Measurements from ENCODE around the gene PLAC8.

Gene PLAC8

DNA sequence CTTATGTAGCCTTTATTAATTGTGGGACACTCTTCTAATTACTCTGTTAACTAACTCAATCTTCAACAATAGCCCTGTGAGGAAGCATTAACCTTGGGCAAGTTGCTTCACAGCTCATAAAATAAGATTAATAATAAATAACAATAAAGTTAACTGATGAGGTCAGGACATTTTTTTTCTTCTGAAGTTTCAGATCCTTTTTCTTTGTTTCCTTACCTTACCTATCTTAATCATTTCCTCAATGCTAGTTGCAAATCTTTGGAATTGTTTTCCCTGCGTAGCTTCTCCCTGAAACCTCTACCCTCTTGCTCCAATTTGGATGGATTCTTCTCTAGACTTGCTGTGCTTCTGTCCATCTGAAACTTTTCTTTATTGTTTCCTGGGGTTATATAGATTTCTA is 17.5 kb upstream of the PLAC8 start:
- H3K36me3 ChIP-seq (ENCODE audit: control insufficient read depth, insufficient read depth, low read length), result no peaks in the 10 kb centered on the region

DNA sequence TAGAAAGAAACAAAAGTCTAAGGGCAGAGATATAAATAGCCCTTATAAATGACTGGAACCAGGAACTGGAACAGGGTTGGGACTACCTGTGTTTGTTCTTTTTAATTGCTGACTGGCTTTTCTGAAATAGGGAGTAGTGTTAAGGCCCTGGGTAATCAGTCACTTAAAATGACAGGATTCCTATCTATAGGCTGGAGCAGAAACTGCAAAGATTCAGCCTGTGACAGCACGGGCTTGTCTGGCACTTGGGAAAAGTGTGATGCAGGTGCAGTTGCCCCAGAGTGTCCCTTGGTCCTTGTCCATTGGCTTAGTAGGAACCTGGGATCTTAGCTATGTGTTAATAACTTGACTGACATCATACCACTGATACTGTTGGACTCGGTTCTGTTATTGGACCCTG is 14.7 kb upstream of the PLAC8 start:
- Histone ChIP-seq H3K27ac (ENCODE audit: low read depth, low read length) (no peak overlapping the region), H3K4me2 (ENCODE audit: low read length) (no peak overlapping the region), H3K79me2 (ENCODE audit: control insufficient read depth, insufficient read depth, low read length) (no peaks in the 10 kb centered on the region), H3K18ac (ENCODE audit: low read length) (no peak overlapping the region), H3K23ac (ENCODE audit: low read length) (no peak overlapping the region), H3K4me3 (ENCODE audit: low read length) (no peak overlapping the region), H2BK15ac (replicated peaks; ENCODE audit: low read depth) (no peak overlapping the region), H3K27me3 (ENCODE audit: insufficient read depth, low read length, poor library complexity) (no peaks in the 10 kb centered on the region), H3K9ac (ENCODE audit: low read length) (no peak overlapping the region), H4K5ac (ENCODE audit: low read length) (no peak overlapping the region), H4K8ac (ENCODE audit: low read depth, low read length) (no peak overlapping the region), H3K79me1 (ENCODE audit: low read length) (no peaks in the 10 kb centered on the region), H2BK5ac (ENCODE audit: low read length) (no peak overlapping the region), H3K4me1 (ENCODE audit: control insufficient read depth, low read depth, low read length) (no peaks in the 10 kb centered on the region), H3K56ac (ENCODE audit: low read length) (no peak overlapping the region), H2BK120ac (ENCODE audit: low read depth, low read length) (no peak overlapping the region), H2AK5ac (ENCODE audit: low read length) (no peak overlapping the region), H3K4ac (ENCODE audit: low read depth, low read length) (no peak overlapping the region), H3K36me3 (ENCODE audit: control insufficient read depth, insufficient read depth, low read length) (no peaks in the 10 kb centered on the region)
- DNase-seq, result no peak
- WGBS (ENCODE audit: extremely low coverage, insufficient coverage, low lambda C conversion rate), result no CpG with 5 or more reads among the region's 2 CpGs

More for the DNA sequence above, 17.5 kb upstream of the PLAC8 start:
- no peak overlapping the region for H3K18ac ChIP-seq (ENCODE audit: low read length)
- no peak overlapping the region for H3K23ac ChIP-seq (ENCODE audit: low read length)
- no peak overlapping the region for H4K5ac ChIP-seq (ENCODE audit: low read length)
- H3K4ac ChIP-seq (ENCODE audit: low read depth, low read length), result no peak overlapping the region
- no peak overlapping the region for H4K8ac ChIP-seq (ENCODE audit: low read depth, low read length)
- no peak overlapping the region for H2BK120ac ChIP-seq (ENCODE audit: low read depth, low read length)
- DNase-seq, result no peak
- H3K27me3 ChIP-seq (ENCODE audit: insufficient read depth, low read length, poor library complexity), result no peaks in the 10 kb centered on the region
- H3K79me1 ChIP-seq (ENCODE audit: low read length), result no peaks in the 10 kb centered on the region
- no peak overlapping the region for H2BK5ac ChIP-seq (ENCODE audit: low read length)
- no peak overlapping the region for H3K9ac ChIP-seq (ENCODE audit: low read length)
- no peak overlapping the region for H2BK15ac ChIP-seq (replicated peaks; ENCODE audit: low read depth)
- no peak overlapping the region for H3K4me3 ChIP-seq (ENCODE audit: low read length)
- H3K4me2 ChIP-seq (ENCODE audit: low read length), result no peak overlapping the region
- no peaks in the 10 kb centered on the region for H3K79me2 ChIP-seq (ENCODE audit: control insufficient read depth, insufficient read depth, low read length)
- no CpG with 5 or more reads among the region's 1 CpG for WGBS (ENCODE audit: extremely low coverage, insufficient coverage, low lambda C conversion rate)
- no peak overlapping the region for H2AK5ac ChIP-seq (ENCODE audit: low read length)
- H3K56ac ChIP-seq (ENCODE audit: low read length), result no peak overlapping the region
- H3K27ac ChIP-seq (ENCODE audit: low read depth, low read length), result no peak overlapping the region
- no peaks in the 10 kb centered on the region for H3K4me1 ChIP-seq (ENCODE audit: control insufficient read depth, low read depth, low read length)

DNA sequence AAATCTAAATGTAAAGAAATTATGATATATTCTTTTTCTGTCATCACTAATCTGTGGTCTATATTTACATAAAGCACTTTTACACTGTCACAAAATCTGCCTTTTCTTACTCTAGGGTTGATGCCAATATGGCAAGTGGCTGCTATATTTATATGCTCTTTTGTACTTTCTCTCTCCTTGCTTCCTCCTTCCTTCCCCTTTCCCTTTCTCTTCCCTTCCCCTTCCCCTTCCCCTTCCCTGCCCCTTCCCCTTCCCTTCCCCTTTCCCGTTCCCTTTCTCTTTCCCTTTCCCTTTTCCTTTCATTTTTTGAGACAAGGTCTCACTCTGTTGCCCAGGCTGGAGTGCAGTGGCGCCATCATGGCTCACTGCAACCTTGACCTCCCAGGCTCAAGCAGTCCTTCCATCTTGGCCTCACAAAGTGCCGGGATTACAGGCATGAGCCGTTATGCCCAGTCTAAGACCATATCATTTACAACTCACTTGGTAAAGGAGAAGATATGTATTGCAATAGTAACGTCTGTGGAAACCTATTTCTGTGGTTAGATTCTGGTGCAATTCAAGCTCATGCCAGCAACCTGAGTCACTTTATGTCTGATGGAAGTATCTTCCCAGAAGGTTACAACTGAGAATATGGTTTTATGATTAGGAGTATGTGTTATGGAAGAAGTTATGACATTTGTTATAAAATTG is 13.9 kb upstream of the PLAC8 start:
- Histone ChIP-seq H2BK5ac (ENCODE audit: low read length) (no peak overlapping the region), H3K79me2 (ENCODE audit: control insufficient read depth, insufficient read depth, low read length) (no peaks in the 10 kb centered on the region), H3K79me1 (ENCODE audit: low read length) (no peaks in the 10 kb centered on the region), H2BK120ac (ENCODE audit: low read depth, low read length) (no peak overlapping the region), H3K4me1 (ENCODE audit: control insufficient read depth, low read depth, low read length) (no peaks in the 10 kb centered on the region), H3K36me3 (ENCODE audit: control insufficient read depth, insufficient read depth, low read length) (no peaks in the 10 kb centered on the region), H4K8ac (ENCODE audit: low read depth, low read length) (no peak overlapping the region), H3K9ac (ENCODE audit: low read length) (no peak overlapping the region), H3K27ac (ENCODE audit: low read depth, low read length) (no peak overlapping the region), H3K4me3 (ENCODE audit: low read length) (no peak overlapping the region), H3K23ac (ENCODE audit: low read length) (no peak overlapping the region), H2AK5ac (ENCODE audit: low read length) (no peak overlapping the region), H3K4ac (ENCODE audit: low read depth, low read length) (no peak overlapping the region), H4K5ac (ENCODE audit: low read length) (no peak overlapping the region), H3K27me3 (ENCODE audit: insufficient read depth, low read length, poor library complexity) (no peaks in the 10 kb centered on the region), H3K18ac (ENCODE audit: low read length) (no peak overlapping the region), H2BK15ac (replicated peaks; ENCODE audit: low read depth) (no peak overlapping the region), H3K56ac (ENCODE audit: low read length) (no peak overlapping the region), H3K4me2 (ENCODE audit: low read length) (no peak overlapping the region)
- WGBS (ENCODE audit: extremely low coverage, insufficient coverage, low lambda C conversion rate), result no CpG with 5 or more reads among the region's 5 CpGs
- no peak for DNase-seq

DNA sequence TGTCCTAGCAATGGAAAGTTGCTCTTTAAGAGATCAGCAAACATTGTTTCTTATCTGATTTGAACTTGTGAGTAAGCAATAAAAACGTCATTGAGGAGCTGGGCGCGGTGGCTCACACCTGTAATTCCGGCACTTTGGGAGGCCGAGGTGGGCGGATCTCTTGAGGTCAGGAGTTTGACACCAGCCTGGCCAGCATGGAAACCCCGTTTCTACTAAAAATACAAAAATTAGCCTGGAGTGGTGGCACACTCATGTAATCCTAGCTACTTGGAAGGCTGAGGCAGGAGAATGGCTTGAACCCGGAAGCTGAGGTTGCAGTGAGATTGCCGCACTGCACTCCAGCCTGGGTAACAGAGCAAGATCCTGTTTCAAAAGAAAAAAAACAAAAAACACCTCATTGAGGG is 11.2 kb upstream of the PLAC8 start:
- H3K4ac ChIP-seq (ENCODE audit: low read depth, low read length), result no peak overlapping the region
- no peak overlapping the region for H3K9ac ChIP-seq (ENCODE audit: low read length)
- no peaks in the 10 kb centered on the region for H3K4me1 ChIP-seq (ENCODE audit: control insufficient read depth, low read depth, low read length)
- no peak overlapping the region for H2BK120ac ChIP-seq (ENCODE audit: low read depth, low read length)
- no peaks in the 10 kb centered on the region for H3K79me2 ChIP-seq (ENCODE audit: control insufficient read depth, insufficient read depth, low read length)
- H3K79me1 ChIP-seq (ENCODE audit: low read length), result no peaks in the 10 kb centered on the region
- no peak overlapping the region for H3K27ac ChIP-seq (ENCODE audit: low read depth, low read length)
- no peak overlapping the region for H4K5ac ChIP-seq (ENCODE audit: low read length)
- no peak overlapping the region for H3K4me2 ChIP-seq (ENCODE audit: low read length)
- DNase-seq, result no peak
- no peak overlapping the region for H3K4me3 ChIP-seq (ENCODE audit: low read length)
- H3K56ac ChIP-seq (ENCODE audit: low read length), result no peak overlapping the region
- no peak overlapping the region for H4K8ac ChIP-seq (ENCODE audit: low read depth, low read length)
- no peak overlapping the region for H2BK15ac ChIP-seq (replicated peaks; ENCODE audit: low read depth)
- H2AK5ac ChIP-seq (ENCODE audit: low read length), result no peak overlapping the region
- H3K18ac ChIP-seq (ENCODE audit: low read length), result no peak overlapping the region
- H3K36me3 ChIP-seq (ENCODE audit: control insufficient read depth, insufficient read depth, low read length), result no peaks in the 10 kb centered on the region
- whole genome bisulfite sequencing (ENCODE audit: extremely low coverage, insufficient coverage, low lambda C conversion rate), result no CpG with 5 or more reads among the region's 9 CpGs
- H3K27me3 ChIP-seq (ENCODE audit: insufficient read depth, low read length, poor library complexity), result no peaks in the 10 kb centered on the region
- no peak overlapping the region for H3K23ac ChIP-seq (ENCODE audit: low read length)
- no peak overlapping the region for H2BK5ac ChIP-seq (ENCODE audit: low read length)

GRCh38 chr4:83124111-83124780 is 9.7 kb upstream of the PLAC8 start:
- no peak overlapping the region for H3K56ac ChIP-seq (ENCODE audit: low read length)
- H2AK5ac ChIP-seq (ENCODE audit: low read length), result no peak overlapping the region
- H3K4me1 ChIP-seq (ENCODE audit: control insufficient read depth, low read depth, low read length), result no peaks in the 10 kb centered on the region
- H3K79me2 ChIP-seq (ENCODE audit: control insufficient read depth, insufficient read depth, low read length), result no peaks in the 10 kb centered on the region
- H3K4ac ChIP-seq (ENCODE audit: low read depth, low read length), result no peak overlapping the region
- H3K4me3 ChIP-seq (ENCODE audit: low read length), result no peak overlapping the region
- H4K8ac ChIP-seq (ENCODE audit: low read depth, low read length), result no peak overlapping the region
- H3K4me2 ChIP-seq (ENCODE audit: low read length), result no peak overlapping the region
- no peaks in the 10 kb centered on the region for H3K36me3 ChIP-seq (ENCODE audit: control insufficient read depth, insufficient read depth, low read length)
- no peak overlapping the region for H2BK120ac ChIP-seq (ENCODE audit: low read depth, low read length)
- H3K79me1 ChIP-seq (ENCODE audit: low read length), result no peaks in the 10 kb centered on the region
- no peak for DNase-seq
- no peak overlapping the region for H3K27ac ChIP-seq (ENCODE audit: low read depth, low read length)
- no peak overlapping the region for H2BK5ac ChIP-seq (ENCODE audit: low read length)
- WGBS (ENCODE audit: extremely low coverage, insufficient coverage, low lambda C conversion rate), result no CpG with 5 or more reads among the region's 10 CpGs
- no peak overlapping the region for H2BK15ac ChIP-seq (replicated peaks; ENCODE audit: low read depth)
- H4K5ac ChIP-seq (ENCODE audit: low read length), result no peak overlapping the region
- H3K9ac ChIP-seq (ENCODE audit: low read length), result no peak overlapping the region
- H3K18ac ChIP-seq (ENCODE audit: low read length), result no peak overlapping the region
- H3K27me3 ChIP-seq (ENCODE audit: insufficient read depth, low read length, poor library complexity), result no peaks in the 10 kb centered on the region
- no peak overlapping the region for H3K23ac ChIP-seq (ENCODE audit: low read length)

DNA sequence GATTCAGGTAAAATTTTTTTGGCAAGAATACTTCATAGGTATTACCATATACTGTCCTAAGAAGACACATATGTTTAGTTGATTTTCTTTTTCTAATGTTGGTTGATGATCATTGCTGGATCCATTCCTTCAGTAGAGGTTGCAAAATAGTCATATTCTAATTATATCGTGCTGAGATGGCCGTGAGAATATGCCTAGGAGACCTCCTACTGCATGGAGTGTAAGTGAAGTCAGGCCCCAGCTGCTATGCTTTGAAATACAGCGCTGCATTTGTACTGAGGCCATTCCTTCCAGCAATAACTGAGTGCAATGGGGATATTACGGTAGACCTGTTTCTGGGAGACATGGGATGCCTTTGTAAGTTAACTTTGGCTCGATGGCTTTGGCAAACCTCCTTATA is 6.7 kb upstream of the PLAC8 start:
- no peaks in the 10 kb centered on the region for H3K79me1 ChIP-seq (ENCODE audit: low read length)
- no peak for DNase-seq
- no peak overlapping the region for H4K5ac ChIP-seq (ENCODE audit: low read length)
- H4K8ac ChIP-seq (ENCODE audit: low read depth, low read length), result no peak overlapping the region
- no peaks in the 10 kb centered on the region for H3K27me3 ChIP-seq (ENCODE audit: insufficient read depth, low read length, poor library complexity)
- no peak overlapping the region for H3K9ac ChIP-seq (ENCODE audit: low read length)
- no peak overlapping the region for H2AK5ac ChIP-seq (ENCODE audit: low read length)
- H2BK120ac ChIP-seq (ENCODE audit: low read depth, low read length), result no peak overlapping the region
- H3K4ac ChIP-seq (ENCODE audit: low read depth, low read length), result no peak overlapping the region
- no peaks in the 10 kb centered on the region for H3K4me1 ChIP-seq (ENCODE audit: control insufficient read depth, low read depth, low read length)
- no peak overlapping the region for H3K56ac ChIP-seq (ENCODE audit: low read length)
- H3K36me3 ChIP-seq (ENCODE audit: control insufficient read depth, insufficient read depth, low read length), result no peaks in the 10 kb centered on the region
- H3K79me2 ChIP-seq (ENCODE audit: control insufficient read depth, insufficient read depth, low read length), result no peaks in the 10 kb centered on the region
- no peak overlapping the region for H3K23ac ChIP-seq (ENCODE audit: low read length)
- H2BK5ac ChIP-seq (ENCODE audit: low read length), result no peak overlapping the region
- H3K4me3 ChIP-seq (ENCODE audit: low read length), result no peak overlapping the region
- H3K18ac ChIP-seq (ENCODE audit: low read length), result no peak overlapping the region
- H3K27ac ChIP-seq (ENCODE audit: low read depth, low read length), result no peak overlapping the region
- no peak overlapping the region for H2BK15ac ChIP-seq (replicated peaks; ENCODE audit: low read depth)
- no CpG with 5 or more reads among the region's 5 CpGs for WGBS (ENCODE audit: extremely low coverage, insufficient coverage, low lambda C conversion rate)
- H3K4me2 ChIP-seq (ENCODE audit: low read length), result no peak overlapping the region

All from mesendoderm (in vitro differentiated cells).